ENCODE measurements around the gene AGPAT1. TPM values are rescaled to one million over a fixed set of nuclear protein-coding genes. Genes with fewer than 3 reads are reported as not detected.
A peak's percentile ranks its signal among the peaks of the same experiment; 100 is the strongest.

AGPAT1 gene
- polyA plus RNA-seq, 6 donors from 2014 or later: 9.1 to 20.6 (median 13.1) TPM

GRCh38 chr6:32139590-32139989 is 36.3 kb downstream of the AGPAT1 start:
- Mint-ChIP-seq H3K27me3 (peaks cover 14 to 31% (median 16%) of the 10 kb centered on the region in 3 donors), H3K27ac (no peak overlapping the region), H3K4me3 (no peak overlapping the region), H3K36me3 (no peaks in the 10 kb centered on the region), H3K9me3 (no peaks in the 10 kb centered on the region), H3K4me1 (peaks cover 0 to 5% (median 0%) of the 10 kb centered on the region in 3 donors)
- no peak for ATAC-seq (ENCODE audit: low read depth in 2 of 2)
- no peak for DNase-seq

DNA sequence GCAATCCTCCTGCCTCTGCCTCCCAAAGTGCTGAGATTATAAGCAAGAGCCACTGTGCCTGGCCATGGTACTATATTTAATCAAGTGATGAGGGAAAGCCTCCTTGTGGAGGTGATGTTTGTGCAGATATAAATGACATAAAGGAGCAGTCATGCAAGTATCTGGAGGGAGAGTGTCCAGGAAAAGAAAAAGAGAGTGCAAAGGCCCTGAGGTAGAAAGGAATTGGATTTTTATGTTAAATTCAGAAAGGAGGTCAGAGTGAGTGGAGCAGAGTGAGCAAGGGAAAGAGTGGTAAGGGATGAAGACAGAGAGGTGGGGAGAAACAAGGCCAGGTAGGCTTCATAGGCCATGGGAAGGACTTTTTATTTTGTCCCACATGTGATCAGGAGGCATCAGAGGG is 38.4 kb downstream of the AGPAT1 start:
- H3K4me1 Mint-ChIP-seq: peaks cover 0 to 5% (median 0%) of the 10 kb centered on the region in 3 donors
- DNase-seq (no peak), ATAC-seq (ENCODE audit: low read depth in 2 of 2) (no peak)
- H3K9me3 Mint-ChIP-seq: no peaks in the 10 kb centered on the region
- H3K27ac Mint-ChIP-seq: no peak overlapping the region
- peaks cover 11 to 40% (median 22%) of the 10 kb centered on the region in 3 donors for H3K27me3 Mint-ChIP-seq
- no peaks in the 10 kb centered on the region for H3K36me3 Mint-ChIP-seq
- H3K4me3 Mint-ChIP-seq: no peak overlapping the region

- peaks cover 7 to 20% (median 15%) of the 10 kb centered on the region in 3 donors for H3K4me1 Mint-ChIP-seq
- H3K27ac Mint-ChIP-seq: no peak overlapping the region
- H3K36me3 Mint-ChIP-seq: no peaks in the 10 kb centered on the region
- no peak overlapping the region for H3K4me3 Mint-ChIP-seq
- peaks cover 0 to 2% (median 0%) of the 10 kb centered on the region in 7 donors for H3K9me3 Mint-ChIP-seq
- peaks cover 6 to 21% (median 9%) of the 10 kb centered on the region in 3 donors for H3K27me3 Mint-ChIP-seq
- ATAC-seq (ENCODE audit: low read depth in 2 of 2) (no peak), DNase-seq (no peak)
Observed at GRCh38 chr6:32133786-32134185, 42.1 kb downstream of the AGPAT1 start.

- Mint-ChIP-seq H3K4me1 (peaks cover 22 to 36% (median 30%) of the 10 kb centered on the region in 3 donors), H3K4me3 (peak overlapping the region in 3 of 8 donors; percentile 36 to 42 (median 39))
Observed at GRCh38 chr6:32132110-32132509, 43.8 kb downstream of the AGPAT1 start.

DNA sequence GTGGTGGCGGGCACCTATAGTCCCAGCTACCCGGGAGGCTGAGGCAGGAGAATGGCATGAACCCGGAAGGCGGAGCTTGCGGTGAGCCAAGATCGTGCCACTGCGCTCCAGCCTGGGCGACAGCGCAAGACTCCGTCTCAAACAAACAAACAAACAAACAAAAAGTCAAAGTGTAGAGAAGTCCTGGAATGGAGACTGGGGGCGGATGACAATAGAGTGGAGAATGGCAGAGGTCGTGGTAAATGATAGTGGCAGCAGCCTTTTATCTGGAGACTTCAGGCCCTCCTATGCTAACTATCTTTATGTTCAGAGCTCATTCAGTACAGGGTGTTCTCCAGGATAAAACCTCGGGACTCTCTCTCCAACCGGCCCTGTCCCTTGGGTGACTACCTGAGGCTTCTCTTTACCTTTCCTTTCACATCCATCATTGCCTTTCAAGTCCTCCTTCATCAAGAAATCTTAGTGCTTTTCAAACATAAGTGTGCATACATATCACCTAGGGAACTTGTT is 44.4 kb downstream of the AGPAT1 start:
- peak overlapping the region in 3 of 6 donors; percentile 10 to 59 (median 27) for H3K27ac Mint-ChIP-seq
- H3K4me3 Mint-ChIP-seq: peak overlapping the region in 7 of 8 donors; percentile 20 to 75 (median 50)
- H3K36me3 Mint-ChIP-seq: no peaks in the 10 kb centered on the region

More at GRCh38 chr6:32132110-32132509, 43.8 kb downstream of the AGPAT1 start:
- DNase-seq: no peak
- Mint-ChIP-seq H3K36me3 (no peaks in the 10 kb centered on the region), H3K27me3 (peaks cover 6 to 21% (median 9%) of the 10 kb centered on the region in 3 donors), H3K27ac (peak overlapping the region in 1 of 6 donors; percentile 49), H3K9me3 (peaks cover 0 to 2% (median 0%) of the 10 kb centered on the region in 7 donors)
- ATAC-seq (ENCODE audit: low read depth in 2 of 2): no peak

DNA sequence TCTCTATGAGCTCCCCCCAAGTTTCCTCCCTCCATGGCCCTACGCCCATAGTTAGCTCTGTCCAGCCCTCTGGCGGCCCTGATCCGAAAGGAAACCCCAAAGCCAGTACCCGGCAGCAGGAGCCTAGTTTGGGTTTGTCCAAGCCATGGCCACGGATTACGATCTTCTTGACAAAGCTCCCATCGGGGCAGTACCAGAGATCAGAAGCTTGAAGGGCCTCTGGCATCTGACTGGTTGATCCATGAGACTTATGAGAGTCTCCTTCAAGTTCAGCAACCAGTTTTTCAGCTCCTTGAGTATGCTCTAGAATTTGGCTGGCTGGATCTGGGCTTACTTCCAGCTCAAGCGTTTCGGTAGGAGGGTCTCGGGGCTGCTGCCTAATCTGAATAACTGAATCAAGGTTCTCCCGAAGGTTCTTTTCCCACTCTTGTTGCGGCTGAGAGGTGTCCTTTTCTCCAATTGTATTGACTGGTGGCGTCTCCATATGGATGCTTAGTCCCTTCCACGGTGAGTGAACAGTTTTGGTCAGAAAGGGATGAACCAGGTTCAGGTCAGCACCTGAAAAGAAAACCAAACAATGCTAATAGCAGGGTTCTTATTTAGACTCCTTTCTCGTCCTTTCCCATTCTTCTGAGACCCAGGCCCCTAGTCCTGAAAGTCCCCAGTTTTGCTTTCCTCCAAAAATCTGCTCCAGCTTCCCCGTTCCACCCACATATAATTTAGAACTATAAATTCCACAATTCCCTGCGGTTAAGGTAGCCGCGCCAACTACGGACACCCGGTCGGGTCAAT is 46.4 kb downstream of the AGPAT1 start:
- H3K9me3 Mint-ChIP-seq: peaks cover 0 to 2% (median 0%) of the 10 kb centered on the region in 7 donors
- peaks cover 4 to 9% (median 6%) of the 10 kb centered on the region in 3 donors for H3K27me3 Mint-ChIP-seq
- no peak for ATAC-seq (ENCODE audit: low read depth in 2 of 2)
- DNase-seq: no peak
- H3K4me1 Mint-ChIP-seq: peaks cover 33 to 49% (median 47%) of the 10 kb centered on the region in 3 donors
- peaks cover 0 to 11% of the 10 kb centered on the region in 2 donors for H3K36me3 Mint-ChIP-seq
- H3K4me3 Mint-ChIP-seq: peak overlapping the region; percentile 93 to 99 (median 97)
- peak overlapping the region; percentile 93 to 97 (median 96) for H3K27ac Mint-ChIP-seq

More for the DNA sequence above, 44.4 kb downstream of the AGPAT1 start:
- ATAC-seq (ENCODE audit: low read depth in 2 of 2): no peak
- Mint-ChIP-seq H3K4me1 (peaks cover 27 to 43% (median 36%) of the 10 kb centered on the region in 3 donors), H3K27me3 (peaks cover 6 to 21% (median 9%) of the 10 kb centered on the region in 3 donors), H3K9me3 (peaks cover 0 to 2% (median 0%) of the 10 kb centered on the region in 7 donors)
- no peak for DNase-seq

DNA sequence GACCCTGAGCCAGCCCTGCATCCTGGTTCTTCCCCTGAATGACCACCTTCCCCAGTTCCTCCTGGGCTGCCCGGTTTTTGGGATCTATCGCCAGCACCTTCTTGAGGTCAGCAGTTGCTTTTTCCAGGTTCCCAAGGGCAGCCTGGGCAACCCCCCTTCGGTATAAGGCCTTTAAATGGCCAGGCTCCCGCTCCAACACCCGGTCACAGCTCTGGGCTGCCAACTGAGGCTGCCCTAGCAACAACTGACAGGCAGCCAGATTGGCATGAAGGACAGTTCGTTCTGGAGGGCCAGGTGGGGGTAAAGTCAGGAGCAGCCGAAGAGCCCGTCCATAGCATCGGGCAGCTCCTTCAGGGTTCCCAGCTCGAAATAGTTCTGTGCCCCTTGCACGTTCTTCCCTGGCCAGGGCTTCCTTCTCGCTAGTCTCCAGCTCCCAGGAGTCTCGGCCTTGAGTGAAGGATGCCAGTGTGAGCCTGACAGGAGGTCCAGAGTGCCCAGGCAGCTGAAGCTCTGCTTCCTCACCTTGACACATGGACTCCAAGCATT is 47.1 kb downstream of the AGPAT1 start:
- H3K27ac Mint-ChIP-seq: peak overlapping the region in 5 of 6 donors; percentile 33 to 98 (median 96)
- H3K4me1 Mint-ChIP-seq: peaks cover 39 to 55% (median 53%) of the 10 kb centered on the region in 3 donors
- H3K4me3 Mint-ChIP-seq: peak overlapping the region in 7 of 8 donors; percentile 99 to 100 (median 99)
- peaks cover 0 to 2% (median 0%) of the 10 kb centered on the region in 7 donors for H3K9me3 Mint-ChIP-seq
- no peak for DNase-seq
- peaks cover 0 to 18% of the 10 kb centered on the region in 2 donors for H3K36me3 Mint-ChIP-seq
- peaks cover 3 to 4% (median 4%) of the 10 kb centered on the region in 3 donors for H3K27me3 Mint-ChIP-seq
- ATAC-seq (ENCODE audit: low read depth in 2 of 2): no peak

DNA sequence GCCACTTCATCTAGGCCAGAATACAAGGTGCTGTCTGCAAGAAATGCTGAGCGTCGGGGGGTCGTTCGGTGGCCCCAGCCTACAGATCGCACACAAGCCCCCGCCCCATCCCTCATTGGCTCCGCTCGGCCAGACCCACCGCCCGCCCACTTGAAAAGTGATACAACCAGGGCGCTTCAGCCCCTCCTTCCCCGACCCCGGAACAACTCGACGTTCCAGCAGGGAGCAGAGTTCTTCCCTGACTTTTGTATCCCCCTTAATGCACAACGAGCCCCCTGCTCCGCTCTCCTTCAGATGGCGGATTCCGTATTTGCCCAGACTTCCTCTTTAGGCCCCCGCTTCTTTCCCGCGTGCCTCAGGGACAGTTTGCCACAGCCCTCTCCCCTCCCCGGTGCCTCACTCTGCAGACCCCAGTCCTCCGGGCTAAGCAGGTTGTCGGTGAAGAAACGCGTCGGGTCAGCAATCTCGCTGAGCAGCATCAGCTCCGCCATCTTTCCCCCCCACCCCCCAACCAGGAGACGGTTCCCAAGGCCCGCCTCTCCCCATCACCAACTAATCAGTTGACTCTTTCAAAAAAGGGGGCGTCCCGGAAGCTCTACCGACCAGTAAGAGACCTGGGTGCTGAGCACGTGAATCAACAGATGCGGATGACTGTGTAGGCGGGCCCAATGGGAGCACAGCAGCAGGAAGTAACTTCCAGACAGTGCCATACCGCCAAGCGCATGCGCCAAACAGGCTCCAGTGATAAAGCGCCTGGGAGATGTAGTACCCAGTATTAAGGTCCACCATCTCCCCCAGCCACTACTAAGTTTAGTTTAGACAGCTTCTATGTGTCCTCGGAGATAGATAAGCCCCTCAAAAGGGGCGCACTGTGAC is 47.9 kb downstream of the AGPAT1 start, which contains the start of gene ATF6B:
TSS of gene ATF6B (minus strand) at position 530 of the 876 bp plus-strand sequence. CDS start at position 491, 39 bp downstream.
- Mint-ChIP-seq H3K27me3 (peaks cover 0 to 4% (median 0%) of the 10 kb centered on the region in 3 donors), H3K4me1 (peaks cover 39 to 61% (median 53%) of the 10 kb centered on the region in 3 donors), H3K4me3 (peak within 1 kb of the TSS; percentile 99 to 100 (median 99)), H3K9me3 (peaks cover 0 to 2% (median 0%) of the 10 kb centered on the region in 7 donors), H3K36me3 (peaks cover 0 to 18% of the 10 kb centered on the region in 2 donors), H3K27ac (peak within 1 kb of the TSS; percentile 86 to 99 (median 98))
- DNase-seq (peak; percentile 95), ATAC-seq (ENCODE audit: low read depth in 2 of 2) (peak; percentile 92 to 94)

- DNase-seq (no peak), ATAC-seq (ENCODE audit: low read depth in 2 of 2) (no peak)
Observed at GRCh38 chr6:32127409-32127716, 48.5 kb downstream of the AGPAT1 start.

DNA sequence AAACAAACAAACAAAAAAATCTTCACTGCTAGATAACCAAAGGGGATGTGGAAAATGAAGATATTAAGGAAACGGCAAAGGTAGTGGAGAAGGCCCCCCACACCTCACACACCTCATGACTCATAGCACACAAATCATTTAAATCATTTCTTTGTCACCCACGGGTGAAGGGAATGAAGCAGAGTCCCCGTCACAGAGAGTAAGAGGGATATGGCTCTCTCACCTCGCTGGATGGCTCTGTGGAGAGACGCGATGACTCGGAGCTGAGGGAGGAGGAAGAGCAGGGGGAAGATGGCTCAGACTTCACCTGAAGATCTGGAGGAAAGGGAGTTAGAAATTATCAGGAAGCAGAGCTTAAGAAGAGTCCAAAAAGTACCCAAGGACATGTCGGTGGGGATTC is 49.0 kb downstream of the AGPAT1 start:
- DNase-seq (no peak), ATAC-seq (ENCODE audit: low read depth in 2 of 2) (no peak)
- Mint-ChIP-seq H3K4me3 (peak overlapping the region; percentile 99 to 100 (median 99)), H3K4me1 (peaks cover 42 to 61% (median 57%) of the 10 kb centered on the region in 3 donors), H3K27me3 (no peaks in the 10 kb centered on the region), H3K27ac (peak overlapping the region; percentile 72 to 99 (median 92)), H3K36me3 (peaks cover 0 to 22% of the 10 kb centered on the region in 2 donors), H3K9me3 (peaks cover 0 to 2% (median 0%) of the 10 kb centered on the region in 7 donors)

More at GRCh38 chr6:32127409-32127716, 48.5 kb downstream of the AGPAT1 start:
- H3K27me3 Mint-ChIP-seq: peaks cover 0 to 3% (median 0%) of the 10 kb centered on the region in 3 donors
- H3K27ac Mint-ChIP-seq: peak overlapping the region; percentile 86 to 99 (median 97)
- peaks cover 0 to 18% of the 10 kb centered on the region in 2 donors for H3K36me3 Mint-ChIP-seq
- peaks cover 0 to 2% (median 0%) of the 10 kb centered on the region in 7 donors for H3K9me3 Mint-ChIP-seq
- H3K4me3 Mint-ChIP-seq: peak overlapping the region; percentile 99 to 100 (median 99)
- peaks cover 39 to 61% (median 53%) of the 10 kb centered on the region in 3 donors for H3K4me1 Mint-ChIP-seq

DNA sequence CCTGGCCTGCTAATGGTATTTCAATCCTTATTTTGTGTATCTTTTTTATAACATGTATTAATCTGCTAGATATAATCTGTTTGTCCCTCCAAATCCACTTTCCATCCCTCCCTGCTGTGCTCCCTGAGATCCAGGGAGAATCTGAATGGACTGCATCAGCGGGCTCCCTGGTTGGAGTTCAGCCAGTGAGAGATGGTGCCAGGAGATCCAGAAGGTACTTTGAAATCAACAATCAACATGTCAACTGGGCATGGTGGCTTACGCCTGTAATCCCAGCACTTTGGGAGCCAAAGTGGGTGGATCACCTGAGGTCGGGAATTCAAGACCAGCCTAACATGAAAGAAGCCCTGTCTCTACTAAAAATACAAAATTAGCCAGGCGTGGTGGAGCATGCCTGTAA is 52.2 kb downstream of the AGPAT1 start:
- Mint-ChIP-seq H3K9me3 (no peaks in the 10 kb centered on the region), H3K4me1 (peaks cover 46 to 53% (median 48%) of the 10 kb centered on the region in 3 donors), H3K4me3 (peak overlapping the region in 1 of 8 donors; percentile 30), H3K36me3 (peaks cover 4 to 35% of the 10 kb centered on the region in 2 donors), H3K27ac (no peak overlapping the region), H3K27me3 (no peaks in the 10 kb centered on the region)
- no peak for ATAC-seq (ENCODE audit: low read depth in 2 of 2)
- DNase-seq: no peak

DNA sequence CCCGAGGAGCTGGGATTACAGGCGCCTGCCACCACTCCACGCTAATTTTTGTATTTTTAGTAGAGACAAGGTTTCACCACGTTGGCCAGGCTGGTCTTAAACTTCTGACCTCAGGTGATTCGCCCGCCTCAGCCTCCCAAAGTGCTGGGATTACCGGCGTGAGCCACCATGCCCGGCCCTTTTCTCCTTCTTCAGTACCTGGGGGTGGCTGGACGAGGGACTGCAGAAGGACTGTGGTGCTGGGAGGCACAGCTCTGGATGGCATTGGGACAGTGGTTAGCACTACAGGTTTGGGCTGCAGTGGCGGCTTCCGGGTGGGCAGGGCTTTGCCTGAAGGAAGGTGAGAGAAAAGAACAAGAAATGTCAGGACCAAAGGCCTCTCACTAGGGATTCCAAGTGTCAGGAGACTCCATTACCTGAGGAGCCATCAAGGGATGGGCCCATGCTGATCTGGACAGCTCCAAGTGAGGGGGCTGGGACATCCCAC is 55.3 kb downstream of the AGPAT1 start:
- no peak overlapping the region for H3K27ac Mint-ChIP-seq
- DNase-seq (no peak), ATAC-seq (ENCODE audit: low read depth in 2 of 2) (no peak)
- no peak overlapping the region for H3K4me3 Mint-ChIP-seq
- H3K4me1 Mint-ChIP-seq: peaks cover 22 to 31% (median 25%) of the 10 kb centered on the region in 3 donors
- H3K36me3 Mint-ChIP-seq: peaks cover 4 to 38% of the 10 kb centered on the region in 2 donors
- no peaks in the 10 kb centered on the region for H3K27me3 Mint-ChIP-seq
- H3K9me3 Mint-ChIP-seq: no peaks in the 10 kb centered on the region

Data from naive B cell (primary cell).